ENCODE measurements around the gene ALG14. TPM values are rescaled to one million over a fixed set of nuclear protein-coding genes. Genes with fewer than 3 reads are reported as not detected.

The ALG14 gene
- total RNA-seq, 1 donor from 2014 or later = 0.49 TPM

- Mint-ChIP-seq H3K4me1 (peaks cover 37% of the 10 kb centered on the region), H3K9me3 (no peaks in the 10 kb centered on the region), H3K36me3 (peaks cover 20% of the 10 kb centered on the region), H3K27ac (no peak overlapping the region), H3K4me3 (no peak overlapping the region), H3K27me3 (ENCODE audit: insufficient read depth, low read depth) (no peaks in the 10 kb centered on the region)
- Histone ChIP-seq H3K4me3 (no peak overlapping the region), H3K9ac (no peak overlapping the region), H3K27me3 (no peaks in the 10 kb centered on the region), H3K9me3 (ENCODE audit: low read depth) (no peaks in the 10 kb centered on the region), H3K36me3 (no peaks in the 10 kb centered on the region), H4K20me1 (ENCODE audit: low read depth) (no peaks in the 10 kb centered on the region), H3F3A (ENCODE audit: low read depth) (peaks cover 9% of the 10 kb centered on the region), H3K4me2 (no peak overlapping the region), H2AFZ (replicated peaks) (no peak overlapping the region), H3K27ac (no peak overlapping the region), H3K79me2 (ENCODE audit: low read depth) (peaks cover 17% of the 10 kb centered on the region), H3K4me1 (peaks cover 18% of the 10 kb centered on the region)
- TF ChIP-seq EZH2 (IDR thresholded peaks at IDR 0.05) (no peak), EZH2phosphoT487 (IDR thresholded peaks at IDR 0.05) (no peak)
- TF ChIP-seq, protein P1, sequence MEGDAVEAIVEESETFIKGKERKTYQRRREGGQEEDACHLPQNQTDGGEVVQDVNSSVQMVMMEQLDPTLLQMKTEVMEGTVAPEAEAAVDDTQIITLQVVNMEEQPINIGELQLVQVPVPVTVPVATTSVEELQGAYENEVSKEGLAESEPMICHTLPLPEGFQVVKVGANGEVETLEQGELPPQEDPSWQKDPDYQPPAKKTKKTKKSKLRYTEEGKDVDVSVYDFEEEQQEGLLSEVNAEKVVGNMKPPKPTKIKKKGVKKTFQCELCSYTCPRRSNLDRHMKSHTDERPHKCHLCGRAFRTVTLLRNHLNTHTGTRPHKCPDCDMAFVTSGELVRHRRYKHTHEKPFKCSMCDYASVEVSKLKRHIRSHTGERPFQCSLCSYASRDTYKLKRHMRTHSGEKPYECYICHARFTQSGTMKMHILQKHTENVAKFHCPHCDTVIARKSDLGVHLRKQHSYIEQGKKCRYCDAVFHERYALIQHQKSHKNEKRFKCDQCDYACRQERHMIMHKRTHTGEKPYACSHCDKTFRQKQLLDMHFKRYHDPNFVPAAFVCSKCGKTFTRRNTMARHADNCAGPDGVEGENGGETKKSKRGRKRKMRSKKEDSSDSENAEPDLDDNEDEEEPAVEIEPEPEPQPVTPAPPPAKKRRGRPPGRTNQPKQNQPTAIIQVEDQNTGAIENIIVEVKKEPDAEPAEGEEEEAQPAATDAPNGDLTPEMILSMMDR (IDR thresholded peaks at IDR 0.05) = no peak
- no peak for DNase-seq (ENCODE audit: low spot score)
These were observed 138.2 kb downstream of the ALG14 start for GRCh38 chr1:94934551-94934950.

GRCh38 chr1:94931254-94931841 is 141.4 kb downstream of the ALG14 start:
- no peak overlapping the region for H3K27ac Mint-ChIP-seq
- peaks cover 23% of the 10 kb centered on the region for H3K4me1 ChIP-seq
- H2AFZ ChIP-seq (replicated peaks) = no peak overlapping the region
- H3K9me3 ChIP-seq (ENCODE audit: low read depth) = no peaks in the 10 kb centered on the region
- DNase-seq (ENCODE audit: low spot score) = no peak
- peaks cover 25% of the 10 kb centered on the region for H3F3A ChIP-seq (ENCODE audit: low read depth)
- H3K4me3 Mint-ChIP-seq = no peak overlapping the region
- peaks cover 40% of the 10 kb centered on the region for H3K4me1 Mint-ChIP-seq
- H3K9ac ChIP-seq = no peak overlapping the region
- TF ChIP-seq EZH2phosphoT487 (IDR thresholded peaks at IDR 0.05) = no peak
- H3K4me2 ChIP-seq = no peak overlapping the region
- H3K27ac ChIP-seq = no peak overlapping the region
- peaks cover 21% of the 10 kb centered on the region for H3K36me3 Mint-ChIP-seq
- H3K27me3 Mint-ChIP-seq (ENCODE audit: insufficient read depth, low read depth) = peaks cover 5% of the 10 kb centered on the region
- H4K20me1 ChIP-seq (ENCODE audit: low read depth) = no peaks in the 10 kb centered on the region
- no peaks in the 10 kb centered on the region for H3K36me3 ChIP-seq
- peaks cover 40% of the 10 kb centered on the region for H3K79me2 ChIP-seq (ENCODE audit: low read depth)
- H3K9me3 Mint-ChIP-seq = no peaks in the 10 kb centered on the region
- no peaks in the 10 kb centered on the region for H3K27me3 ChIP-seq
- H3K4me3 ChIP-seq = no peak overlapping the region

DNA sequence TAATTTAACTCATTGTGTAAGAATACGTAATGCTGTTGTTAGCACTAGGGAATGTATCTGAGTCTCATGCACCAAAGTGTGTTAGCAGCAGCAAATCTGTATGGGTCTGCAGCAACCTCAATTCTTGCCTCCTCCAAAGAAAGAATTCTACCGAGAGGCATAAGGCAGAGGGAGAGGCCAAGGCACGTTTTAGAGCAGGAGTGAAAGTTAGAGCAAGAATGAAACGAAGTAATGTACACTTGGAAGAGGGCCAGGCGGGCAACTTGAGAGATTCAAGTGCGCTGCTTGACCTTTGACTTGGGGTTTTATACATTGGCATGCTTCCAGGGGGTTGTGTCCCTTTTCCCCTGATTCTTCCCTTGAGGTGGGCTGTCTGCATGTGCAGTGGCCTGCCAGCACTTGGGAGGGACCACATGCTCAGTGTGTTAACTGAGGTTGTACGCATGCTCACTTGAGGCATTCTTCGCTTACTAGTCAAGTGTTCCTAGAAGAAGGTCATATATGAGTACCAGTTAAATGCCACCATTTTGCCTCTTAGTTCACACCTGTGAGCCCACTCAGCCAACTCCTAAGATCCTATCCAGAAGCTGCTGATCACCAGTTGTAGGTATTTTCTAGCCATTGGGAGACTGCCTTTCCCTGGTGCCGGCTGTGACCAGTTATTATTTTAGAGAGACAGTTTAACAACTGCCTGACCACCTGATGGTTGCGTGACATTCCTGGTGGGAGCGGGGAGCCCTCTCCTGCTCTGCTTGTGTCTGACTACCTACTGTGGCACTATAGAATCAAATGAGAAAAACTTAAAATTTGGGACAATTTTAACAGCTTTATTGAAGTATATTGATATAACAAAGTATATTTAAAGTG is 143.2 kb downstream of the ALG14 start:
- peaks cover 27% of the 10 kb centered on the region for H3K4me1 ChIP-seq
- H3K27ac Mint-ChIP-seq = no peak overlapping the region
- no peaks in the 10 kb centered on the region for H3K9me3 ChIP-seq (ENCODE audit: low read depth)
- H2AFZ ChIP-seq (replicated peaks) = no peak overlapping the region
- H3K27me3 ChIP-seq = no peaks in the 10 kb centered on the region
- peak overlapping the region; percentile 71 for H3K4me2 ChIP-seq
- peaks cover 21% of the 10 kb centered on the region for H3K36me3 Mint-ChIP-seq
- H3K79me2 ChIP-seq (ENCODE audit: low read depth) = peaks cover 55% of the 10 kb centered on the region
- no peaks in the 10 kb centered on the region for H3K36me3 ChIP-seq
- no peak overlapping the region for H3K27ac ChIP-seq
- peaks cover 9% of the 10 kb centered on the region for H4K20me1 ChIP-seq (ENCODE audit: low read depth)
- H3K4me3 Mint-ChIP-seq = peak overlapping the region; percentile 96
- peaks cover 5% of the 10 kb centered on the region for H3K27me3 Mint-ChIP-seq (ENCODE audit: insufficient read depth, low read depth)
- DNase-seq (ENCODE audit: low spot score) = no peak
- no peak overlapping the region for H3K9ac ChIP-seq
- no peak for TF ChIP-seq EZH2phosphoT487 (IDR thresholded peaks at IDR 0.05)
- TF ChIP-seq EZH2 (IDR thresholded peaks at IDR 0.05) = no peak
- TF ChIP-seq, protein P1 (IDR thresholded peaks at IDR 0.05) = no peak
- H3F3A ChIP-seq (ENCODE audit: low read depth) = peaks cover 41% of the 10 kb centered on the region
- peak overlapping the region; percentile 100 for H3K4me3 ChIP-seq
- no peaks in the 10 kb centered on the region for H3K9me3 Mint-ChIP-seq
- peaks cover 40% of the 10 kb centered on the region for H3K4me1 Mint-ChIP-seq

Measured in neural progenitor cell (in vitro differentiated cells).